GM23248 (cell line): Measurements from ENCODE around the gene EOMES. TPM values are rescaled to one million over a fixed set of nuclear protein-coding genes. Genes with fewer than 3 reads are reported as not detected.

ENCODE experiments used
- DNase-seq: peaks from one replicate; pipeline ENCODE4 v3.0.0-alpha.2; 2015
- H2AFZ ChIP-seq: fragments of 200-600 bp; sonication (generic); 2 replicates; pipeline ENCODE4 v1.6.1; 2016; ENCODE audit warnings: antibody characterized with exemption
- H3F3A ChIP-seq: fragments of 200-600 bp; sonication (generic); 2 replicates; pipeline ENCODE4 v1.6.1; 2016; ENCODE audit warnings: mild to moderate bottlenecking, antibody characterized with exemption, mixed run types; ENCODE audit not compliant: insufficient read depth
- H3K27ac ChIP-seq: fragments of 200-600 bp; sonication (generic); 2 replicates; pipeline ENCODE4 v1.5.1; 2016; ENCODE audit warnings: mild to moderate bottlenecking
- H3K27me3 ChIP-seq: fragments of 200-600 bp; sonication (generic); replicated peaks from 2 replicates; pipeline ENCODE4 v1.6.1; 2016; ENCODE audit warnings: mild to moderate bottlenecking; ENCODE audit not compliant: insufficient read depth
- H3K36me3 ChIP-seq: fragments of 200-600 bp; sonication (generic); 2 replicates; pipeline ENCODE4 v1.6.1; 2016; ENCODE audit warnings: low read depth, mild to moderate bottlenecking
- H3K4me1 ChIP-seq: fragments of 200-600 bp; sonication (generic); 2 replicates; pipeline ENCODE4 v1.6.1; 2016; ENCODE audit warnings: mild to moderate bottlenecking; ENCODE audit not compliant: insufficient read depth
- H3K4me2 ChIP-seq: fragments of 200-600 bp; sonication (generic); one replicate; pipeline ENCODE4 v1.6.1; 2016; ENCODE audit warnings: mild to moderate bottlenecking; ENCODE audit not compliant: unreplicated experiment
- H3K4me3 ChIP-seq: fragments of 200-600 bp; sonication (generic); 2 replicates; pipeline ENCODE4 v1.5.1; 2016; ENCODE audit warnings: mild to moderate bottlenecking
- H3K79me2 ChIP-seq: fragments of 200-600 bp; sonication (generic); 2 replicates; pipeline ENCODE4 v1.6.1; 2016; ENCODE audit warnings: mild to moderate bottlenecking; ENCODE audit not compliant: insufficient read depth
- H3K9ac ChIP-seq: fragments of 200-600 bp; sonication (generic); 2 replicates; pipeline ENCODE4 v1.6.1; 2016; ENCODE audit warnings: mild to moderate bottlenecking
- H3K9me2 ChIP-seq: fragments of 200-600 bp; sonication (generic); 2 replicates; pipeline ENCODE4 v1.6.1; 2016; ENCODE audit warnings: mixed run types, mild to moderate bottlenecking, moderate library complexity; ENCODE audit not compliant: insufficient read depth
- H3K9me3 ChIP-seq: fragments of 200-600 bp; sonication (generic); one replicate; pipeline ENCODE4 v1.6.1; 2017; ENCODE audit warnings: low read depth
- H4K20me1 ChIP-seq: fragments of 200-600 bp; sonication (generic); 2 replicates; pipeline ENCODE4 v1.6.0; 2016; ENCODE audit not compliant: insufficient read depth
- EZH2 ChIP-seq: fragments of 200-600 bp; sonication (generic); IDR thresholded peaks from 2 replicates; pipeline ENCODE4 v1.6.1; 2018; ENCODE audit warnings: antibody characterized with exemption, mild to moderate bottlenecking; ENCODE audit not compliant: insufficient read depth, poor library complexity, severe bottlenecking
- EZH2phosphoT487 ChIP-seq: fragments of 200-600 bp; sonication (generic); IDR thresholded peaks from 2 replicates; pipeline ENCODE4 v1.6.1; 2018; ENCODE audit warnings: antibody characterized with exemption, moderate library complexity, mild to moderate bottlenecking, low read depth; ENCODE audit not compliant: insufficient read depth
- WGBS, 2 experiments: methylation state at CpG; one replicate each; pipeline ENCODE4 v1.1.6; 2015 to 2017; ENCODE audit warnings: low lambda C conversion rate in 2 of 2, low coverage in 1 of 2; ENCODE audit errors: missing lambda C conversion rate in 2 of 2; 5-methylcytosine and 5-hydroxymethylcytosine counted together
- in situ Hi-C: fragments of 300-500 bp; cut with MboI; formaldehyde crosslinking; loops from 2 replicates; pipeline ENCODE4 v1.15.0; 2020
- polyA plus RNA-seq: library from polyadenylated mRNA; unstranded; fragments of >200 nt; fragmentation: Nextera tagmentation; extraction: Ambion mirVana; gene quantifications from 2 replicates; pipeline ENCODE4 v1.2.1, GENCODE V29; 2016
- total RNA-seq: library from RNA; depleted of rRNA; stranded (reverse); fragments of >200 nt; shearing (Covaris generic); gene quantifications from 2 replicates; pipeline ENCODE4 v1.2.3, GENCODE V29; 2014

Gene EOMES
- total and polyA plus RNA-seq, 2 experiments from 2014 or later: 0.11 TPM; not detected in 1

GRCh38 chr3:27673701-27674100, 48.4 kb downstream of the EOMES start:
- Histone ChIP-seq H3F3A (peaks cover 31% of the 10 kb centered on the region), H3K9ac (no peak overlapping the region), H2AFZ (no peak overlapping the region), H3K27me3 (no peaks in the 10 kb centered on the region), H3K4me1 (peaks cover 30% of the 10 kb centered on the region), H3K27ac (no peak overlapping the region), H3K9me2 (no peaks in the 10 kb centered on the region; the same call in 1 of the 2 replicates), H4K20me1 (no peaks in the 10 kb centered on the region), H3K79me2 (no peaks in the 10 kb centered on the region), H3K4me3 (no peak overlapping the region), H3K36me3 (no peaks in the 10 kb centered on the region), H3K9me3 (no peaks in the 10 kb centered on the region), H3K4me2 (no peak overlapping the region)
- in situ Hi-C loops: loop anchor here (25.0 kb wide), 1 partner anchor 186 kb away; the partner anchor contains the start of gene SLC4A7
- no peak for DNase-seq
- no peak for TF ChIP-seq EZH2phosphoT487
- TF ChIP-seq EZH2: no peak
- WGBS, 2 experiments: 95 to 100% methylated on average over 2 of the region's 2 CpGs

GRCh38 chr3:27671101-27671500, 51.0 kb downstream of the EOMES start:
- DNase-seq: no peak
- H3K9me3 ChIP-seq: no peaks in the 10 kb centered on the region
- H3K9ac ChIP-seq: no peak overlapping the region
- H3K27me3 ChIP-seq: no peaks in the 10 kb centered on the region
- no peak for TF ChIP-seq EZH2
- TF ChIP-seq EZH2phosphoT487: no peak
- H3K9me2 ChIP-seq: no peaks in the 10 kb centered on the region; the same call in 1 of the 2 replicates
- H3F3A ChIP-seq: peaks cover 10% of the 10 kb centered on the region
- H3K4me1 ChIP-seq: peaks cover 17% of the 10 kb centered on the region
- no peaks in the 10 kb centered on the region for H3K36me3 ChIP-seq
- no peak overlapping the region for H3K4me2 ChIP-seq
- H3K4me3 ChIP-seq: no peak overlapping the region
- 73 to 79% methylated on average over 6 of the region's 6 CpGs for WGBS, 2 experiments
- H2AFZ ChIP-seq: no peak overlapping the region
- H3K79me2 ChIP-seq: no peaks in the 10 kb centered on the region
- no peak overlapping the region for H3K27ac ChIP-seq
- no peaks in the 10 kb centered on the region for H4K20me1 ChIP-seq
- in situ Hi-C loops: loop anchor here (25.0 kb wide), 1 partner anchor 184 kb away; the partner anchor contains the start of gene SLC4A7

- H3K4me3 ChIP-seq: no peak overlapping the region
- H3K4me1 ChIP-seq: peaks cover 12% of the 10 kb centered on the region
- H3K79me2 ChIP-seq: no peaks in the 10 kb centered on the region
- no peaks in the 10 kb centered on the region; the same call in 1 of the 2 replicates for H3K9me2 ChIP-seq
- no peaks in the 10 kb centered on the region for H3K9me3 ChIP-seq
- H3K9ac ChIP-seq: no peak overlapping the region
- no peak for DNase-seq
- H3K27ac ChIP-seq: no peak overlapping the region
- H2AFZ ChIP-seq: no peak overlapping the region
- no peak overlapping the region for H3K4me2 ChIP-seq
- in situ Hi-C loops: loop anchor here (25.0 kb wide), 1 partner anchor 183 kb away; the partner anchor contains the start of gene SLC4A7
- no peaks in the 10 kb centered on the region for H4K20me1 ChIP-seq
- H3K27me3 ChIP-seq: no peaks in the 10 kb centered on the region
- no peaks in the 10 kb centered on the region for H3K36me3 ChIP-seq
- TF ChIP-seq EZH2 (no peak), EZH2phosphoT487 (no peak)
- H3F3A ChIP-seq: peaks cover 6% of the 10 kb centered on the region
Measured at GRCh38 chr3:27670619-27671018, 51.5 kb downstream of the EOMES start.

- 98 to 100% methylated on average over 2 of the region's 2 CpGs for WGBS, 2 experiments
- peaks cover 5% of the 10 kb centered on the region; the same call in 1 of the 2 replicates for H3K4me1 ChIP-seq
- H3K4me2 ChIP-seq: no peak overlapping the region
- no peaks in the 10 kb centered on the region for H3K79me2 ChIP-seq
- H3K27me3 ChIP-seq: no peaks in the 10 kb centered on the region
- H3K4me3 ChIP-seq: no peak overlapping the region
- no peaks in the 10 kb centered on the region for H3F3A ChIP-seq
- H3K9me2 ChIP-seq: no peaks in the 10 kb centered on the region; the same call in 1 of the 2 replicates
- DNase-seq: no peak
- in situ Hi-C loops: loop anchor here (25.0 kb wide), 1 partner anchor 182 kb away; the partner anchor contains the start of gene SLC4A7
- H3K36me3 ChIP-seq: no peaks in the 10 kb centered on the region
- no peaks in the 10 kb centered on the region for H3K9me3 ChIP-seq
- TF ChIP-seq EZH2: no peak
- no peak for TF ChIP-seq EZH2phosphoT487
- no peak overlapping the region for H2AFZ ChIP-seq
- H4K20me1 ChIP-seq: no peaks in the 10 kb centered on the region
- no peak overlapping the region for H3K27ac ChIP-seq
- H3K9ac ChIP-seq: no peak overlapping the region
Measured at GRCh38 chr3:27669591-27669990, 52.5 kb downstream of the EOMES start.
